HG02885 (cell line): ENCODE results near the gene TPD52L2.
"Not testable (repeated sequence)": the region's sequence is repeated elsewhere in the genome, so short reads cannot be mapped to it uniquely, and the experiment has no call there.

Experiments
- ATAC-seq: cut with Tn5 transposase; IDR thresholded peaks from one replicate; pipeline ENCODE4 v1.9.1; 2021; ENCODE audit warnings: mild to moderate bottlenecking; ENCODE audit not compliant: unreplicated experiment, poor library complexity

Gene TPD52L2

DNA sequence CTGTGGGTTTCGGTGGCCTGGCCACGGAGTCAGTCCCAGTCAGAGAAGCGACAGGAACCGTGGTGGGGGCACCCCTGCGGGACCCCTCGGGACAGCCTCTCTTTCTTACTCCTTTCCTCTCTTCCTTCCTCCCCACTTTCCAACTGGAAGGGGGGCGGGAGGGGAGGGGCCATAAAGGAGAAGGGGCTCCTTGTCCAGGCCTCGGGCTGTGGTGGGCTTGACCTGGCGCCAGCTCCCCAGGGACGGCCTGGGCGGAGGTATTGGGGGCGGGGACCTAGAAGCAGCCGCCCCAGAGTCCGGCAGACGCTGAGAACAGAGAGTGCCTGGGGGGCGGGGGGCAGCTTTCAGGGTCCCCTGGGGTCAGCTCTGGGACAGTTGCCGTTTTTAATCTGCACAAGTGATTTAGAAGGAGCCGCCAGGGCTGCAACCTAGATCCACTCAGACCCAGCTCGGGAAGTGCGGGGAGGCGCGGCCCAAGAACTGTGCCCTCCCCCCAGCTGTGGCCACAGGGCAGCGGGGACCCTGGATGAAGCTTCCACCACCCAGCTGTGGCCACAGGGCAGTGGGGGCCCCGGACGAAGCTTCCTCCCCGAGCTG is 10.2 kb upstream of the TPD52L2 start:
- no peak for ATAC-seq

DNA sequence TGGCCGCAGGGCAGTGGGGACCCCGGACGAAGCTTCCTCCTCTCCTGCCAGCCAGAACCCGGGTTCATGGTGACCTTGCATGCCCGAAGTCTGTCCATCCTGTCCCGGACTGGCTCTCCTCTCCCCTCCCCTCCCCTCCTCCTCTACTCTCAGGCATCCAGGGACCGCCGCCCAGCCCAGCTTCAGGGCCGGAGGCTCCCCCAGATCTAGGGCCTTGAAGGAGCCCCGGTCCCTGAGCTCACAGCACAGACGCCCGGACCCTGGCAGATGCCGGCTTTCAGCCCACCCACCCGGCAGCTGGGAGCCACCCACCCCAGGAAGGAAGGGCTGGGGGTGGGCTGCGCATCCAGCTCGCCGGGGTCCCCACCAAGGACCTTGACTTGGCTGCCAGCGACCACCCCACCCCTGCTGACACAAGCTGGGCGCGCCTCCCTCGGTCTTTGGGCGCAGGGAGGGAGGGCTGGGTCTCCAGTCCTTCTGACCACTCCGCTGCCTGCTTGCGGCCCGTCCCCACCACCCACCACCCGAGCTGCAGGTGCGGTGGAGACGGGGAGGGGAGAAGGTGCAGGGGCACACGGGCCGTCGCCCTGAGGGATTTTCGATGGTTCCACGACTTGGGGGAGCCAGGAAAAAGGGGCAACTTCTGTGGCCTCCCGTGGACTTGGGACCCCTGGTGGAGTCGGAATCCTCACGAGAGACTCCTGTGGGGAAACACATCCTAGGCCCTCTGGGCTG is 9.5 kb upstream of the TPD52L2 start:
- no peak for ATAC-seq

GRCh38 chr20:63856098-63856511 is 9.0 kb upstream of the TPD52L2 start:
- no peak for ATAC-seq

DNA sequence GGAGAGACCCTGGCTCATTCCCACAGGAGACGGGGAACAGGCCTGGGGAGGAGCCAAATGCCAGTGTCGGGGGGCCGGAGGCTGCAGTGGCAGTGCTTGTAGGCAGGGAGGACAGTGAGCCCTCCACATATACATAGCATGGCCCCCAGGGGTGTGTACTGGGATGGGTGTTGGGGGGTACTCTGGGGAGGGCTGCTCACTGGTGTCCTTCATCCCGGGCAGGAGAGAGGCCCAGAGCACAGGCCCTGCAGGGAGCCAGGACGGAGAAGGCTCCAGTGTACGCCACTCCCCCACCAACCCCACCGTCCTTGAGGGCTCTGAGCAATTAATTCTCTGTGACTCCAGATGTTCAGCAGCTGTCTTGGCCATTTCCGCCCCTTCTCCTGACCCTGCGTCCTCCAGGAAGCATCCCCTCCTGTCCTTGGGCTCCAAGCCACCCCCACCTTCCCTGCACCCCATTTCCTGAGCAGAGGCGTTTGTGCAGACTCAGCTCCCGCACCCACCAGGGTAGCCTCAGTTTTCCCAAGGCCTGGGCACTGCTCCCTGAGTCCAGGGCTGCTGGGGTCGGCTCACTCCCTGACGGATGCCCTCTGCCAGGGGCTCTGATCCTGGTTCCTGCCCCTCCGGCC is 7.2 kb upstream of the TPD52L2 start:
- ATAC-seq = no peak

DNA sequence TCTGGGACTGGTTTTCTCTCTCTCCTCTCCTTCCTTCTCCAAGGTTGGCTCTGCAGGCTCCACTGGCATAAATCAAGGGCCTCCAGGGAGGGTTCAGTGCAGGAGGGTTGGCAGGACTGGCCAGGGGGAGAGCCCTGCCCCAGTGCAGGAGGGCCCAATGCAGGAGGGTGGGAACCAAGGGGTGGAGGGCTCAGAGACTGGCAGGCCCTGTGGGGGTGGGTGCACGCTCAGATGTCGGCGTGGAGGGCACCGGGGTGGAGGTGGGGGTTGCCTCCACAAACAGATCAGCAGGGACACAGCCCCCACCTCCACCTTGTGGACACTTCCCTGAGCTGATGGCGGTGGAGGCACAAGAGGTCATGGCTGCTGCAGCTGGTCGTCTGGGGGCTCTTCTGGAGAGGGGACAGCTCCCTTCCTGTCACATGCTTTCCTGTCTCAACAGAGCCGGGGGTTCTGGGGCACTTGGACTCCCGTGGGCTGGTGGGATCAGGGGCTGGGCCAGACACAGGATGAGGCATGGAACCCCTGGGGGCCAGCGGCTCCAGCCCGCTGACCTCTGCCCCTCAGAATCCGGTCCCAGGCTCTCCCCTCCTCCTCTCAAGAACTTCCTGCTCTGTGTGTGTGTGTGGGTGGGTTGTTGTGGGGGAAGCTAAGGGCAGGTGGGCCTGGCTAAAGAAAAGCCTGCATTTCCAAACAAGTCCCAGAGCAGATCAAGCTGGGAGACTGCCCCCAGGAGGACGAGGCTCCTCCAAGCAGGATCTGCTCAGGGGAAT is 6.5 kb upstream of the TPD52L2 start:
- ATAC-seq = no peak

GRCh38 chr20:63859166-63859699 is 5.8 kb upstream of the TPD52L2 start:
- no peak for ATAC-seq

GRCh38 chr20:63860325-63861051 is 4.6 kb upstream of the TPD52L2 start:
- no peak for ATAC-seq

DNA sequence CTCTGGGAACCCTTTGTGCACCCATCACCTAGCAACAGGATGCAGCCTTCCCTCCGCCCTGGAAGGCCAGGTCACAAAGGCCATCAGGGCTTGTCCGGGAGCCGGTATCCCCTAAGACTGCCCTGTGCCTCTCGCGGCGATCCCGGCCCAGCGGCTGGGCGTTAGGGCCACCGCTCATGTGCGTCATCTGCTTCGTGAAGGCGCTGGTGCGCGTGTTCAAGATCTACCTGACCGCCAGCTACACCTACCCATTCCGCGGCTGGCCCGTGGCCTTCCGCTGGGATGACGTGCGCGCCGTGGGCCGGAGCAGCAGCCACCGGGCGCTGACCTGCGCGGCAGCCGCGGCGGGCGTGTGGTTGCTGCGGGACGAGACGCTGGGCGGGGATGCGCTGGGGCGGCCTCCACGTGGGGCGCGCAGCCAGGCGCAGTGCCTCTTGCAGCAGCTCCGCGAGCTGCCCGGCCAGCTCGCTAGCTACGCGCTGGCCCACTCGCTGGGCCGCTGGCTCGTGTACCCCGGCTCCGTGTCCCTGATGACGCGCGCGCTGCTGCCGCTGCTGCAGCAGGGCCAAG is 3.6 kb upstream of the TPD52L2 start, which contains the start of gene ABHD16B:
Gene ABHD16B, plus strand, starts transcription at position 134 of the 570 bp plus-strand sequence. Its CDS starts 43 bp downstream, at position 177.
- no peak for ATAC-seq

- no peak for ATAC-seq
Observed at GRCh38 chr20:63861981-63862901, 2.8 kb upstream of the TPD52L2 start.

DNA sequence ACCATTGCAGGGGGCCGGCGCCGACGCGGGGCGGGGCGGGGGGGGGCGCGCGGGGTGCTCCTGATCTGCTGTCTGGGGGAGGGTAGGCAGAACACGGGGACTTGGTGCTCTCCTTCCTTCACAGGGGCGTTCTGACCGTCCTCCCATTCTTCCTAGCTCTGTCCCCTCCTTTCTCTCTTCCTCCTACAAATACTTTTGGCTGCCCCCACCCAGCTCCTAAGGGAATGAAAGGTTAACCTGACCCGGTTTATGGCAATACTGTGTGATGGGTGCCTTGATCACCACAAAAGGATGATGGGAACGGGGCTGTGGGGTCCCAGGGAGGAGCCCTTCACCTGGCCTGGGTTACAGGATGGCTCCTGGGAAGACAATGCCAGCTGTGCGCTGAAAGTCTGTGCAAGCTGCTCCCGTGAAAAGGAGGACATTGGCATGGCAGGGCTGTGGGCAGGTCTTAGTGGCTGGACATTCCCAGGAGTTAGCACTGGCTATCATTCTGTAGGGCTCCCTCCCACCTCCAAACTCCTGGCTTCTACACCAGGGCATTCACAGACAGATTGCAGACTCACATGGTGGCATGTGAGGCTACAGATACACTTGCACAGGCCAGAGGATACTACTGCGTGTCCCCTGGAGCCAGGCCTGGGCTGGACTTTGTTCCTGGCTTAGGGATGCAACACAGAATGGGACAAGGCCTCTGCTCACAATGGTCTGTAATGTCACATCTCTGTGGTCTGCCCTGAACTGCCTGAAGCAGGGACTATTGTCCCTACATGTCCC is 1.9 kb upstream of the TPD52L2 start:
- no peak for ATAC-seq

DNA sequence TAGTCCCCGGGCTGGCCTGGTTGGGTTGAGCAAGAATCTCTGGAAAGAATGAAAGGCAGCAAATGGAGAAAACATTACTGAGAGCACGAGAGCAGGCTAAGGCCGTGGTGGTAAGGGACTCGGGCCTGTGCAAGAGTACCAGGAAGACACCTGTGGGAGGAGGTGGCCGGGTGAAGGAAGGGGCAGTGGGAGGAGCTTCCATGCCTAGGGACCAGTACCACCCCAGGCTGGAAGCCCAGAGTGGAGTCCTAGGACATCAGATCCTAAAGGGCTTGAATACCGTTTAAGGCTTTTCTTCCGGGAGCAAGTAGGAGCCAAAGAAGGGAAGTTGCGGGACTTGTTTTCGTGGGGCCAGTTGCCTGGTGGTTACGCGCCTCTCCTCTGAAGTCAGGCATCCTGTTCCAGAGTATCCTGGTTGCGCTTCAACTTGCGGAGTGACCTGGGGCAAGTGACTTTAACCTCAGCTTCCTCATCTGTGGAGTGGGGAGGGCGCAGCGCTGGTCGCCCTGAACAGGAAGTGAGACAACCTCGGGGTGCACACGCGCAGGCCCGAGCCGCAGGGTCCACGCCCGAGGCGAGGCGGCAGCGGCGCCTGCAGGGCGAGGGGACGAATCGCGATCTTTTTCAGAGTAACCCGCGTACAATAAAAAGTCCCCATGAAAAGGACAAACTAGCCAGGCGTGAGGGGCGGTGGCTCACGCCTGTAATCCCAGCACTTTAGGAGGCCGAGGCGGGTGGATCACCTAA is 1.1 kb upstream of the TPD52L2 start:
- peak; percentile 68 for ATAC-seq

DNA sequence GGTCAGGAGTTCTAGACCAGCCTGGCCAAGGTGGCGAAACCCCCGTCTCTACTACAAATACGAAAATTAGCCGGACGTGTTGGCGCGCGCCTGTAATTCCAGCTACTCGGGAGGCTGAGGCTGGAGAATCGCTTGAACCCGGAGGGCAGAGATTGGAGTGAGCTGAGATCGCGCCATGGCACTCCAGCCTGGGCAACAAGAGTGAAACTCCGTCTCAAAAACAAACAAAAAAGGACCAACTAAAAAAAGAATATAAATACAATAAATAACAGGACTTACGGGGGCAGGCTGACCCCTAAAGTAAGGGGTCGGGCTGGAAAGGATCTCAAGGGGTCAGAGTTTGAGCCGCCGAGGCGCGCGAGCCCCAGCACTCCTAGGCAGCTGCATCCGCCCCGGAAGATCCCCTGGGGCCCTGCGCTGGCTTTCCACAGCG is 509 bp upstream of the TPD52L2 start:
- ATAC-seq = peak; percentile 3

DNA sequence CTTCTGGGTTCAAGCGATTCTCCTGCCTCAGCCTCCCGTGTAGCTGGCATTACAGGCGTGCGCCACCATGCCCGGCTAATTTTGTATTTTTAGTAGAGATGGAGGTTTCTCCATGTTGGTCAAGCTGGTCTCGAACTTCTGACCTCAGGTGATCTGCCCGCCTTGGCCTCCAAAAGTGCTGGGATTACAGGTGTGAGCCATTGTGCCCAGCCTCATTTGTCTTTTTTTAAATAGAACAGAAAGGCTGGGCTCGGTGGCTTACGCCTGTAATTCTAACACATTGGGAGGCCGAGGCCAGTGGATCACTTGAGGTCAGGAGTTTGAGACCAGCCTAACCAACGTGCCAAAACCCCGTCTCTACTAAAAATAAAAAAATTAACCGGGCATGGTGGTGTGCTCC is 2.0 kb downstream of the TPD52L2 start:
- not testable (repeated sequence) for ATAC-seq

- ATAC-seq = no peak
Observed at GRCh38 chr20:63868264-63868663, 3.2 kb downstream of the TPD52L2 start.

- ATAC-seq = no peak
Observed at GRCh38 chr20:63873477-63873971, 8.5 kb downstream of the TPD52L2 start.

DNA sequence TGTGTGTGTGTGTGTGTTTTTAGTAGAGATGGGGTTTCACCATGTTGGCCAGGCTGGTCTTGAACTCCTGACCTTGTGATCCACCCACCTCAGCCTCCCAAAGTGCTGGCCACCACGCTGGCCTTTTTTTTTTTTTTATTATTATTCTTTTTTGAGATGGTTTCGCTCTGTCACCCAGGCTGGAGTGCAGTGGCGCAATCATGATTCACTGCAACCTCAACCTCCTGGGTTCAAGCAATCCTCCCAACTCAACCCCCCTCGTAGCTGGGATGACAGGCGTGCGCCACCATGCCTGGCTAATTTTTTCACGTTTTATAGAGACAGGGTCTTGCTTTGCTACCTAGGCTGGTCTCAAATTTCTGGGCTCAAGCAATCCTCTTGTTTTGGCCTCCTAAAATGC is 9.2 kb downstream of the TPD52L2 start:
- ATAC-seq = not testable (repeated sequence)

DNA sequence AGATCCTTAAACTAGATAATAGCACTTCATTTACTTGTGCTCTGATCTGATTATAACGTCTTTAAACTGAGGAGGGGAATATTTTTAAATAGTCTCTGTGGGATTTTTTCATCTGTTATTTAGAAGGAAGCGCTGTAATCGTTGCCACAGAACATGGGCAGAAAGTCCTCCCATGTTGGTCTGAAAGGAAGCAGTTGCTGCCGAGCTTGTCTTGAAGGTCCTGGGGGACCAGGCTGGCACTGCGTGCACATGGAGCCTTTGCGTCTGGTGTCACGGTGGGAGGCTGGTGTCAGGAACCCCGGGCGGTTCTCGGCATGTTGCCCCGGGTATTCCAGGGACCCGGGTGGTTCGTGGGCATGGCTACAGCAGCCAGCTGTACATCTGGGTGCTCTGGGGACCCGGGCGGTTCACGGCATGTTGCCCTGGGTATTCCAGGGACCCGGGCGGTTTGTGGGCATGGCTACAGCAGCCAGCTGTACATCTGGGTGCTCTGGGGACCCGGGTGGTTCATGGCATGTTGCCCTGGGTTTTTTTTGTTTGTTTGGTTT is 11.5 kb downstream of the TPD52L2 start:
- ATAC-seq = no peak
